Brain microvascular endothelial cell (primary cell): ENCODE results near the gene ARHGAP25.

Source experiments
- DNase-seq: peaks from one replicate; pipeline ENCODE4 v3.0.0-alpha.2; 2020
- H3K27ac ChIP-seq: fragments of 250-450 bp; sonication (Bioruptor Pico); 2 replicates; pipeline ENCODE4 v1.5.1; 2020; ENCODE audit warnings: mild to moderate bottlenecking, moderate library complexity
- H3K27me3 ChIP-seq: fragments of 250-450 bp; sonication (Bioruptor Pico); replicated peaks from 2 replicates; pipeline ENCODE4 v1.5.1; 2020; ENCODE audit warnings: mild to moderate bottlenecking
- H3K36me3 ChIP-seq: fragments of 250-450 bp; sonication (Bioruptor Pico); replicated peaks from 2 replicates; pipeline ENCODE4 v1.5.1; 2020; ENCODE audit warnings: mild to moderate bottlenecking
- H3K4me3 ChIP-seq: 2 replicates; pipeline ENCODE4 v1.5.1; 2011; ENCODE audit warnings: low read depth, mild to moderate bottlenecking, control low read depth, low read length, moderate library complexity
- CTCF ChIP-seq: IDR thresholded peaks from 2 replicates; pipeline ENCODE4 v1.5.1; 2011; ENCODE audit warnings: low read depth, mild to moderate bottlenecking, moderate library complexity, low read length, control low read depth, inconsistent platforms; ENCODE audit errors: missing control alignments
- in situ Hi-C: cut with HindIII; loops from 2 replicates; pipeline ENCODE4 v1.10.0; 2017; ENCODE audit warnings: low sequenced_read_pairs, low pct_ligation_motif_present

ARHGAP25 gene

GRCh38 chr2:68706637-68707036 lies 28.0 kb upstream of the ARHGAP25 start:
- TF ChIP-seq CTCF = no peak
- Histone ChIP-seq H3K27me3 (peaks cover 5% of the 10 kb centered on the region), H3K36me3 (no peaks in the 10 kb centered on the region), H3K4me3 (no peak overlapping the region), H3K27ac (no peak overlapping the region)
- in situ Hi-C loops = no loop called here
- no peak for DNase-seq

GRCh38 chr2:68708629-68709028 lies 26.0 kb upstream of the ARHGAP25 start:
- DNase-seq = no peak
- H3K4me3 ChIP-seq = no peak overlapping the region
- in situ Hi-C loops = no loop called here
- H3K27ac ChIP-seq = no peak overlapping the region
- no peaks in the 10 kb centered on the region for H3K36me3 ChIP-seq
- TF ChIP-seq CTCF = no peak
- peaks cover 5% of the 10 kb centered on the region for H3K27me3 ChIP-seq

- TF ChIP-seq CTCF = peak; percentile 82
- no peak overlapping the region for H3K27ac ChIP-seq
- no peak overlapping the region for H3K4me3 ChIP-seq
- peak; percentile 24 for DNase-seq
- in situ Hi-C loops = no loop called here
- peaks cover 5% of the 10 kb centered on the region for H3K27me3 ChIP-seq
- no peaks in the 10 kb centered on the region for H3K36me3 ChIP-seq
These were observed 25.1 kb upstream of the ARHGAP25 start for GRCh38 chr2:68709421-68709911.

GRCh38 chr2:68710336-68710735 lies 24.3 kb upstream of the ARHGAP25 start:
- H3K4me3 ChIP-seq = no peak overlapping the region
- no peak for TF ChIP-seq CTCF
- in situ Hi-C loops = no loop called here
- DNase-seq = no peak
- H3K27ac ChIP-seq = no peak overlapping the region
- no peaks in the 10 kb centered on the region for H3K27me3 ChIP-seq
- no peaks in the 10 kb centered on the region for H3K36me3 ChIP-seq

GRCh38 chr2:68710756-68711155 lies 23.9 kb upstream of the ARHGAP25 start:
- in situ Hi-C loops = no loop called here
- no peak overlapping the region for H3K27ac ChIP-seq
- H3K4me3 ChIP-seq = no peak overlapping the region
- no peak for DNase-seq
- H3K27me3 ChIP-seq = no peaks in the 10 kb centered on the region
- no peaks in the 10 kb centered on the region for H3K36me3 ChIP-seq
- TF ChIP-seq CTCF = no peak

- DNase-seq = no peak
- Histone ChIP-seq H3K27ac (no peak overlapping the region), H3K4me3 (no peak overlapping the region)
These were observed 19.7 kb upstream of the ARHGAP25 start for GRCh38 chr2:68714866-68715265.

More at GRCh38 chr2:68714866-68715265, 19.7 kb upstream of the ARHGAP25 start:
- TF ChIP-seq CTCF = no peak
- in situ Hi-C loops = no loop called here
- Histone ChIP-seq H3K27me3 (no peaks in the 10 kb centered on the region), H3K36me3 (no peaks in the 10 kb centered on the region)
